ENCODE data around the gene RPS2.

Gene RPS2

GRCh38 chr16:1953734-1954133 lies 10.9 kb downstream of the RPS2 start:
- Histone ChIP-seq H3K36me3 (ENCODE audit: control insufficient read depth in 2 of 2, insufficient read depth in 1 of 2, low read length in 2 of 2) (no peaks in the 10 kb centered on the region), H3K4me3 (ENCODE audit: low read depth, low read length) (no peak overlapping the region), H3K9me3 (ENCODE audit: control insufficient read depth, insufficient read depth, low read depth, low read length) (no peaks in the 10 kb centered on the region), H3K4me1 (ENCODE audit: control insufficient read depth, insufficient read depth, low read length) (no peaks in the 10 kb centered on the region), H3K27ac (ENCODE audit: extremely low read depth, low read depth, low read length) (no peak overlapping the region)
- TF ChIP-seq ZNF398 (tag by site-specific recombination; IDR thresholded peaks at IDR 0.05): no peak
- no peak for TF ChIP-seq PRDM6 (tag by site-specific recombination; IDR thresholded peaks at IDR 0.05)
- TF ChIP-seq ZNF555 (tag by site-specific recombination; conservative IDR thresholded peaks at IDR 0.05): no peak
- no peak for TF ChIP-seq SALL2 (tag by site-specific recombination; IDR thresholded peaks at IDR 0.05; ENCODE audit: borderline replicate concordance)
- TF ChIP-seq ZNF558 (tag by site-specific recombination; IDR thresholded peaks at IDR 0.05): no peak
- TF ChIP-seq ZNF157 (tag by site-specific recombination; IDR thresholded peaks at IDR 0.05): no peak
- no peak for TF ChIP-seq MYNN (tag by site-specific recombination; IDR thresholded peaks at IDR 0.05; ENCODE audit: borderline replicate concordance)
- no peak for TF ChIP-seq ZNF18 (tag by site-specific recombination; IDR thresholded peaks at IDR 0.05)
- TF ChIP-seq GLI4 (tag by site-specific recombination; IDR thresholded peaks at IDR 0.05): no peak
- TF ChIP-seq ZNF404 (tag by site-specific recombination; IDR thresholded peaks at IDR 0.05): no peak
- no peak for TF ChIP-seq ZNF621 (tag by site-specific recombination; IDR thresholded peaks at IDR 0.05)
- no peak for TF ChIP-seq SETDB1 (IDR thresholded peaks at IDR 0.05; ENCODE audit: insufficient read length, low read length)
- no peak for TF ChIP-seq ZNF133 (tag by site-specific recombination; IDR thresholded peaks at IDR 0.05)
- no peak for TF ChIP-seq ZNF433 (tag by site-specific recombination; IDR thresholded peaks at IDR 0.05; ENCODE audit: low read depth)
- TF ChIP-seq YY2 (tag by site-specific recombination; IDR thresholded peaks at IDR 0.05): no peak
- ChIA-PET CTCF (interaction anchor here (0.6 to 1.0 kb wide), 2 partner anchors 10 to 106 kb away, joined by 3 to 5 read pairs; no protein-coding TSS in a partner anchor), POLR2A (no interaction called here)

- no peak for TF ChIP-seq ZNF518A (tag by site-specific recombination; conservative IDR thresholded peaks at IDR 0.05; ENCODE audit: low read depth)
- no peak for TF ChIP-seq ZNF292 (tag by site-specific recombination; IDR thresholded peaks at IDR 0.05; ENCODE audit: borderline replicate concordance, low read depth)
- ChIA-PET POLR2A (interaction anchor here (0.6 to 3.5 kb wide), 3 partner anchors 10 to 48 kb away, joined by 7 to 19 read pairs (median 7); partner anchors contain the start of genes NDUFB10 and RPS2), CTCF (no interaction called here)
- Histone ChIP-seq H3K4me1 (ENCODE audit: control insufficient read depth, insufficient read depth, low read length) (no peaks in the 10 kb centered on the region), H3K27ac (ENCODE audit: extremely low read depth, low read depth, low read length) (no peak overlapping the region), H3K9me3 (ENCODE audit: control insufficient read depth, insufficient read depth, low read depth, low read length) (no peaks in the 10 kb centered on the region), H3K4me3 (ENCODE audit: low read depth, low read length) (no peak overlapping the region), H3K36me3 (ENCODE audit: control insufficient read depth in 2 of 2, insufficient read depth in 1 of 2, low read length in 2 of 2) (no peaks in the 10 kb centered on the region)
These were observed 14.1 kb downstream of the RPS2 start for GRCh38 chr16:1950559-1950958.
